PC-3 (cell line): Measurements from ENCODE around the gene SERPINI1.

Source experiments
- CTCF ChIP-seq: fragments of 300-600 bp; sonication (generic); conservative IDR thresholded peaks from 2 replicates; pipeline ENCODE4 v1.5.1; 2017; ENCODE audit warnings: antibody characterized with exemption, low read depth, mild to moderate bottlenecking, low read length
- EZH2 ChIP-seq: fragments of 300-600 bp; sonication (generic); IDR thresholded peaks from one replicate; pipeline ENCODE4 v1.6.1; 2017; ENCODE audit warnings: antibody characterized with exemption, mild to moderate bottlenecking, low read length; ENCODE audit not compliant: unreplicated experiment

- TF ChIP-seq CTCF = no peak
- no peak for TF ChIP-seq EZH2
Observed at GRCh38 chr3:167723872-167724271, 11.6 kb upstream of the SERPINI1 start.
